22Rv1 (cell line): ENCODE data around the gene CAPN8.

Source experiments
- CTCF ChIP-seq: fragments of 450-650 bp; IDR thresholded peaks from 2 replicates; pipeline ENCODE4 v1.5.1; 2017; ENCODE audit warnings: mild to moderate bottlenecking
- ZFX ChIP-seq: fragments of 450-650 bp; IDR thresholded peaks from 2 replicates; pipeline ENCODE4 v1.6.1; 2017; ENCODE audit warnings: antibody characterized with exemption, borderline replicate concordance

GRCh38 chr1:223654083-223654482 lies 11.4 kb downstream of the CAPN8 start:
- TF ChIP-seq CTCF: no peak
- TF ChIP-seq ZFX: no peak
